Heart left ventricle (tissue), 16 donors: ENCODE results near the gene TMEM120B. TPM values are rescaled to one million over a fixed set of nuclear protein-coding genes. Genes with fewer than 3 reads are reported as not detected.

ENCODE experiments used
- ATAC-seq, 4 donors: fragments of 200-7000 bp; cut with Tn5 transposase; one replicate each; pipeline ENCODE4 v1.9.1; 2020 to 2022; ENCODE audit warnings: moderate library complexity in 4 of 4, mild to moderate bottlenecking in 3 of 4, moderate number of reproducible peaks in 1 of 4
- DNase-seq, 5 donors: peaks; one replicate each; pipeline ENCODE4 v3.0.0-alpha.2; 2020
- H3K27ac ChIP-seq, 12 donors: fragments of 200-600 bp; sonication (generic) in 4 of 12; one replicate each; pipeline versions ENCODE4 v1.5.0 to v1.8.0; 2016 to 2022; ENCODE audit warnings: mild to moderate bottlenecking in 2 of 12
- H3K27me3 ChIP-seq, 9 donors: fragments of 200-600 bp; sonication (generic) in 2 of 9; one replicate each; pipeline versions ENCODE4 v1.5.1 to v1.8.0; 2016 to 2022; ENCODE audit warnings: mild to moderate bottlenecking in 3 of 9
- H3K36me3 ChIP-seq, 9 donors: fragments of 200-600 bp; sonication (generic) in 2 of 9; one replicate each; pipeline versions ENCODE4 v1.5.0 to v1.8.0; 2018 to 2022; ENCODE audit warnings: mild to moderate bottlenecking in 2 of 9
- H3K4me1 ChIP-seq, 12 donors: fragments of 200-600 bp; sonication (generic) in 4 of 12; one replicate each; pipeline versions ENCODE4 v1.5.0 to v1.8.0; 2016 to 2022; ENCODE audit warnings: mild to moderate bottlenecking in 3 of 12
- H3K4me3 ChIP-seq, 12 donors: fragments of 200-600 bp; sonication (generic) in 4 of 12; one replicate each; pipeline versions ENCODE4 v1.5.0 to v1.8.0; 2017 to 2022; ENCODE audit warnings: mild to moderate bottlenecking in 9 of 12, moderate library complexity in 4 of 12
- H3K9me3 ChIP-seq, 12 donors: fragments of 200-600 bp; sonication (generic) in 4 of 12; one replicate each; pipeline versions ENCODE4 v1.5.0 to v1.8.0; 2016 to 2022; ENCODE audit warnings: mild to moderate bottlenecking in 1 of 12
- CTCF ChIP-seq, 12 donors: fragments of 200-600 bp; sonication (generic) in 4 of 12; IDR thresholded peaks; one replicate each; pipeline versions ENCODE4 v1.5.0 to v1.8.0; 2018 to 2022; ENCODE audit warnings: antibody characterized with exemption in 12 of 12, mild to moderate bottlenecking in 5 of 12
- POLR2A ChIP-seq, 2 donors: fragments of 450-650 bp; IDR thresholded peaks; one replicate each; pipeline ENCODE4 v1.6.1; 2017; ENCODE audit warnings: antibody characterized with exemption in 2 of 2, mild to moderate bottlenecking in 2 of 2, moderate library complexity in 2 of 2
- WGBS, 4 donors: extraction: QIAGEN DNeasy Blood & Tissue Kit in 2 of 4; methylation state at CpG; one replicate each; pipeline versions ENCODE4 v1.1.5 to v1.1.7; 2013 to 2018; 5-methylcytosine and 5-hydroxymethylcytosine counted together
- intact Hi-C, 10 donors: fragments of 100-400 bp; cut with DNase I; formaldehyde crosslinking; loops; one replicate each; pipeline versions ENCODE4 v1.11.1 to v1.14.2; 2022
- polyA plus RNA-seq, 2 donors: library from polyadenylated mRNA; stranded (reverse); fragments of 200-250 nt; gene quantifications; one replicate each; pipeline ENCODE4 v1.2.3, GENCODE V29; 2013
- total RNA-seq, 9 donors: library from RNA; depleted of rRNA in 2 of 9; stranded (reverse); fragments of >200 nt in 2 of 9; fragmentation: NEBNext Ultra II Directional in 3 of 9; extraction: Animal tissue kit (Norgen Biotek cat#: 25700) in 3 of 9; gene quantifications; one replicate each; pipeline versions ENCODE4 v1.1.0 to v1.2.4, GENCODE V29; 2016 to 2023
- donor health status: ischemic (EF 13 %, LVEDD 7.1; RV severe dilation, severe dysfunction).
- donor health status: healthy with polysubstance abuse.
- donor health status: DM: no; HTN: yes; CAD: no.
- donor health status: DM: no; HTN: no; CAD: no.
- donor health status: ischemic (EF 25% LVEDD 6.9; RV normal size, moderate dysfunction).
- donor health status: ischemic (EF 25% LVEDD 5.7; RV mildly dilated, moderate dysfunction).
- donor health status: healthy.
- donor health status: DM: yes; HTN: yes; CAD: no.
- donor health status: ischemic (EF 35%, LVEDD 5.7; RV mildly dilated, moderate dysfunction).
- donor health status: nonischemic (EF 11% LVEDD 7.7; RV severe dilation, severe dysfunction).
- donor health status: DM: yes; HTN: yes; CAD: no.
- donor health status: PGD.
- donor health status: ischemic (EF 29% LVEDD 5.4; RV normal size, mild dysfunction).
- donor health status: nonischemic (EF 23%, LVEDD 6.1; RV moderate dilation, normal function).

The TMEM120B gene
- total and polyA plus RNA-seq, 11 donors, result 5.8 to 13.2 (median 7.6) TPM

GRCh38 chr12:121791671-121792551 lies 79.4 kb downstream of the TMEM120B start:
- ATAC-seq, result no peak
- Histone ChIP-seq H3K27me3 (no peaks in the 10 kb centered on the region), H3K9me3 (no peaks in the 10 kb centered on the region), H3K36me3 (peaks cover 0 to 13% (median 7%) of the 10 kb centered on the region in 9 donors), H3K27ac (peak overlapping the region in 3 of 12 donors; percentile 67 to 100 (median 99)), H3K4me3 (peak overlapping the region in 5 of 12 donors; percentile 52 to 75 (median 54)), H3K4me1 (peaks cover 7 to 89% (median 48%) of the 10 kb centered on the region in 12 donors)
- intact Hi-C loops, result loop anchor here in 8 of 10 donors (2.0 to 5.0 kb wide), 4 partner anchors 15 to 100 kb away; no protein-coding TSS in a partner anchor
- DNase-seq, result peak in 2 of 5 donors; percentile 23 to 34
- TF ChIP-seq CTCF (IDR thresholded peaks at IDR 0.05), result no peak
- 79 to 81% (median 81%) methylated on average over 8 to 14 of the region's 14 CpGs for WGBS, 4 donors

GRCh38 chr12:121792607-121793439 lies 80.3 kb downstream of the TMEM120B start:
- ATAC-seq (peak in 2 of 4 donors; percentile 0 to 2), DNase-seq (peak in 3 of 5 donors; percentile 62 to 82 (median 73))
- H3K36me3 ChIP-seq, result peaks cover 0 to 18% (median 7%) of the 10 kb centered on the region in 9 donors
- peak overlapping the region; percentile 37 to 75 (median 56) for H3K4me3 ChIP-seq
- intact Hi-C loops, result loop anchor here in 8 of 10 donors (1.0 to 5.0 kb wide), 5 partner anchors 16 to 101 kb away; no protein-coding TSS in a partner anchor
- peak overlapping the region in 11 of 12 donors; percentile 67 to 100 (median 100) for H3K27ac ChIP-seq
- WGBS, 4 donors, result 24 to 74% (median 45%) methylated on average over 20 to 48 of the region's 48 CpGs
- no peaks in the 10 kb centered on the region for H3K9me3 ChIP-seq
- no peaks in the 10 kb centered on the region for H3K27me3 ChIP-seq
- peaks cover 11 to 88% (median 56%) of the 10 kb centered on the region in 12 donors for H3K4me1 ChIP-seq
- no peak for TF ChIP-seq POLR2A (IDR thresholded peaks at IDR 0.05)
- TF ChIP-seq CTCF (IDR thresholded peaks at IDR 0.05), result no peak

GRCh38 chr12:121793440-121793837 lies 80.9 kb downstream of the TMEM120B start, which contains the start of gene RHOF:
TSS of gene RHOF (minus strand) at chr12:121793688. CDS start at chr12:121793633, 55 bp downstream.
- Histone ChIP-seq H3K4me1 (peaks cover 14 to 88% (median 62%) of the 10 kb centered on the region in 12 donors), H3K27me3 (no peaks in the 10 kb centered on the region), H3K27ac (peak within 1 kb of the TSS in 11 of 12 donors; percentile 67 to 100 (median 100)), H3K36me3 (peaks cover 0 to 25% (median 7%) of the 10 kb centered on the region in 9 donors), H3K4me3 (peak within 1 kb of the TSS; percentile 37 to 75 (median 56)), H3K9me3 (no peaks in the 10 kb centered on the region)
- TF ChIP-seq CTCF (IDR thresholded peaks at IDR 0.05) (no peak), POLR2A (IDR thresholded peaks at IDR 0.05) (no peak)
- peak in 3 of 5 donors; percentile 56 to 81 (median 58) for DNase-seq
- ATAC-seq, result peak in 2 of 4 donors; percentile 8 to 27
- 0 to 3% (median 3%) methylated on average over 6 to 36 of the region's 36 CpGs; no CpG with 5 or more reads in 1 of the 4 donors for WGBS, 4 donors
- intact Hi-C loops, result loop anchor here in 8 of 10 donors (1.0 to 5.0 kb wide), 5 partner anchors 17 to 101 kb away; no protein-coding TSS in a partner anchor
